Right renal pelvis (tissue), 4 donors: ENCODE measurements around the gene MYL11. TPM values are rescaled to one million over a fixed set of nuclear protein-coding genes. Genes with fewer than 3 reads are reported as not detected.

Experiments
- DNase-seq, 4 donors: peaks; one replicate each; pipeline ENCODE4 v3.0.0-alpha.2; 2013; ENCODE audit warnings: low read depth in 4 of 4, low spot score in 3 of 4, missing footprints in 1 of 4
- polyA plus RNA-seq, 4 donors: library from polyadenylated mRNA; unstranded; fragments of 120-200 nt; gene quantifications; one replicate each; pipeline ENCODE4 v1.2.1, GENCODE V29; 2013; ENCODE audit not compliant: insufficient read length in 4 of 4

Gene MYL11
- polyA plus RNA-seq, 4 donors = 1.1 to 1.8 (median 1.4) TPM

GRCh38 chr16:30369938-30370455 lies 4.6 kb upstream of the MYL11 start:
- DNase-seq = peak in 1 of 4 donors; percentile 46

- peak; percentile 97 to 100 (median 100) for DNase-seq
These were observed 4.0 kb upstream of the MYL11 start, which contains the start of gene TBC1D10B for GRCh38 chr16:30370456-30371247. TSS of gene TBC1D10B (minus strand) at chr16:30370494. CDS start at chr16:30370183, 311 bp downstream.

GRCh38 chr16:30371248-30371816 lies 3.3 kb upstream of the MYL11 start:
- no peak for DNase-seq

GRCh38 chr16:30372038-30372712 lies 2.4 kb upstream of the MYL11 start:
- DNase-seq = no peak

DNA sequence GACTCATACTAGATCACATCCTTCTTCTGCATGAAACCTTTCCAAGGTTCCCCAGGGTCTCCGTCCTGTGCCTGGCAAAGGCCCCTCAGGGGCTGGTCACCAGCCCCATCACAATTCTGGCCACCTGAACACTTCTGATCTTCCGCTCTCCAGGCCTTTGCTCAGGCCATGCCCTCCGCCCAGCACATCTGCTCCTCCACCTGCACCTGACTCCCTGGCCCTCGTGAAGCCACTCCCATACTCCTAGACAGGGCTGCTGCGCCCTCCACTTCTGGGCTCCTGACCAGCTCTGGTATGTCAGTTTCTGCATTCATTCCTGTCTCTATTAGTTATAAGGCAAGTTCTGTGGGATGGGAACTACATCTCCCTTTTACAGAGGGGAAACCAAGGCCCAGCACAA lies 1.9 kb upstream of the MYL11 start:
- DNase-seq = no peak

GRCh38 chr16:30375864-30376263 lies 1.3 kb downstream of the MYL11 start:
- DNase-seq = no peak

DNA sequence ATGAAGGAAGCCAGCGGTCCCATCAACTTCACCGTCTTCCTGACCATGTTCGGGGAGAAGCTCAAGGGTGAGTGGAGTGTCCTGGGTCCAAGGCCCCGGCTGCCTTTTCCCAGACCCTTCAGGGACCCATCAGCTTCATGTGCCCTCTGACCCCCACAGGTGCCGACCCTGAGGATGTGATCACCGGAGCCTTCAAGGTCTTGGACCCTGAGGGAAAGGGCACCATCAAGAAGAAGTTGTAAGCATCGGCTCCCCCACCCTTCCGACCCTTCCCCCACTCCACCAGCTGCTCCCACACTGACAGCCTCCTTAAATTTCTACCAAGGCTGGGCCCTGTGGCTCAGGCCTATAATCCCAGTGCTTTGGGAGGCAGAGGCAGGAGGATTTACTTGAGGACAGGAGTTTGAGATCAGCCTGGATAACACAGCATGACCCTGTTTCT lies 1.9 kb downstream of the MYL11 start:
- DNase-seq = no peak

DNA sequence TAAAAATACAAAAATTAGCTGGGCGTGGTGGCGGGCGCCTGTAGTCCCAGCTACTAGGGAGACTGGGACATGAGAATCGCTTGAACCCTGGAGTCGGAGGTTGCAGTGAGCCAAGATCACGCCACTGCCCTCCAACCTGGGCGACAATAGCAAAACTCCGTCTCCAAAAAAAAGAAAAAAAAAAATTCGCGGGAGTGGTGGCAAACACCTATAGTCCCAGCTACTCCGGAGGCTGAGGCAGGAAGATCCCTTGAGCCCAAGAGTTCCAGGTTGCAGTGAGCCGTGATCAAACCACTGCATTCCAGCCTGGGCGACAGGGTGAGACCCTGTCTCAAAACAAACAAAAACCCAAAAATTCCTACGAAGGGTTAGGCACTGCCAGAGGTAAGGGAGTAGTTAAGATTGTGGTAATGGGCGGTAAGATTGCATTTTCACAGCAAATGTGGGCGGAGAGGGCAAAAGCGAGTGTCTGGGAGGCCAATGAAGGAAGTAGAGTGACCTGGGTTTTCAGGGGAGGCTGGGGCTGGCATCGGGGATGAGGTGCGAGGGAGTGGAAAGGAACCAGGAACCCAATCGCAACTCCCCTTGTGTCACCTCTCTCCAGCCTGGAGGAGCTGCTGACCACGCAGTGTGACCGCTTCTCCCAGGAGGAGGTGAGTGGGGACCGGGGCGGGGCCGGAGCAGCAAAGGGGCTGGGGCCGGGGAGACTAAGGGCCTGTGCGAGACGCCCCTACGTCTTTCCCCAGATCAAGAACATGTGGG lies 2.6 kb downstream of the MYL11 start:
- no peak for DNase-seq

GRCh38 chr16:30377812-30378235 lies 3.2 kb downstream of the MYL11 start:
- DNase-seq = peak in 2 of 4 donors; percentile 80 to 81

- peak; percentile 92 to 96 (median 96) for DNase-seq
These were observed 3.9 kb downstream of the MYL11 start for GRCh38 chr16:30378236-30379157.

DNA sequence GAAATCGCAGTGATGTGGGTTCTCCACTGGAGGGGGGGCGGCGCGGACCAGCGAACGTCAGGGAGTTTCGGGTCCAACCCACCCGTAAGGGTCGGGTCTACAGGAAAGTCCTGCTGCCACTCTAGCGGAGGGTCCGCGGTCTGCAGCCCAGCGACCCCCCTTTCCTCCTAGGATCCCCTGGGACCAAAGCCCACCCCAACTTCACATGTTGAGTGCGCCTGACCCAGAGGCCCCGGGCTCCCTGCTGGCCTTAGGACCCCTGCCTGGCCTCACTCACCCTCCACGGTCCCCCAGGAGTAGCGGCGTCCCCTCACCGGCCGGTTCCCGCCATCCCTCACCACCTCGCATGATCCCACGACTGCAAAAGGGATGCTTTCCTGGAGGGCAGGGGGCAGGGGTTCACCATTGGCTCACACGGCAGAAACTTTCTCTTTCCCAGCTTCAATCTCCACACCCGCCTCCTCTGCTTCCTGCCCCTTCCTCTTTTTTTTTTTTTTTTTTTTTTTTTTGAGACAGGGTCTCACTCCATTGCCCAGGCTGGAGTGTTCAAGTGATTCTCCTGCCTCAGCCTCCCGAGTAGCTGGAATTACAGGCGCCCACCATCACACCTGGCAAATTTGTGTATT lies 4.7 kb downstream of the MYL11 start:
- no peak for DNase-seq

DNA sequence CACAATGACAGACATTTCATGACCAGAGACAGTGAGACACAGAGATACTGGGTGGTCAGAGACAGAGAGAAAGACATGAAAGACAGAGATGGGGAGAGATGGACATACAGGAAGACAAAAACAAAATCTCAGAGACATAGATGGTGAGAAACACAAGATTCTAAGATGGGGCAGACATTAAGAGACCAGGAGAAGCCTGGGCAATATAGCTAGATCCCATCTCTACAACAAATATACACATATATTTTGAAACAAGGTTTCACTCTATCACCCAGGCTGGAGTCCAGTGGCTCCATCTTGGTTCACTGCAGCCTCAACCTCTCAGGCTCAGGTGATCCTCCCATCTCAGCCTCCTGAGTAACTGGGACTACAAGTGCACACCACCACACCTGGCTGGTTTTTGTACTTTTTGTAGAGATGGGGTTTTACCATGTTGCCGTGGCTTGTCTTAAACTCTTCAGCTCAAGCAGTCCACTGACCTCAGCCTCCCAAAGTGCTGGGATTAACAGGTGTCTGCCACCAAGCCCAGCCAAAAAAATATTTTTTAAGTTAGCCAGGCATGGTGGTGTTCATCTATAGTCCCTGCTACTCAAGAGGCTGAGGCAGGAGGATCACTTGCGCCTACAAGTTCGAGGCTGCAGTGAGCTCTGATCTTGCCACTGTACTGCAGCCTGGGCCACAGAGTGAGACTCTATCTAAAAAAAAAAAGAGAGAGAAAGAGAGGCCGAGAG lies 5.6 kb downstream of the MYL11 start:
- DNase-seq = no peak

DNA sequence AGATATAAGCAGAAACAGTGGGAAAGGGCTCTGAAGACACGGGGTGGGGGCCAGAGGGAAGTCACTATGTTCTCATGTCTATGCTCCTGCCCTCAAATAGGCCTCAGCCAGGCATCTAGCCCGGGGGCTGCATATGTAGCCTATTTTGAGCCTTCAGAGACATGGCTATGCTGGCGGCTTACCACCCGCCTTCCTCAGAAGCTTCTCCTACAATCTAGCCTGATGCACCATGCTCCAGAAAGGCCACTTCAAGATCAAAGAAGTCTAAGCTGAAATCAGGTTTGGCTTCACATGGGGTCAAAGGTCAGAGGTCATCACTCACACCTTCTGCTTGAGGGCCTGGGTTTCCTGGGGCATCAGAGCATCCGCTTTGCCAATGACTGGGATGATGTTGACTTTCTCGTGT lies 6.2 kb downstream of the MYL11 start:
- no peak for DNase-seq

GRCh38 chr16:30381291-30382041 lies 6.9 kb downstream of the MYL11 start:
- DNase-seq = no peak

DNA sequence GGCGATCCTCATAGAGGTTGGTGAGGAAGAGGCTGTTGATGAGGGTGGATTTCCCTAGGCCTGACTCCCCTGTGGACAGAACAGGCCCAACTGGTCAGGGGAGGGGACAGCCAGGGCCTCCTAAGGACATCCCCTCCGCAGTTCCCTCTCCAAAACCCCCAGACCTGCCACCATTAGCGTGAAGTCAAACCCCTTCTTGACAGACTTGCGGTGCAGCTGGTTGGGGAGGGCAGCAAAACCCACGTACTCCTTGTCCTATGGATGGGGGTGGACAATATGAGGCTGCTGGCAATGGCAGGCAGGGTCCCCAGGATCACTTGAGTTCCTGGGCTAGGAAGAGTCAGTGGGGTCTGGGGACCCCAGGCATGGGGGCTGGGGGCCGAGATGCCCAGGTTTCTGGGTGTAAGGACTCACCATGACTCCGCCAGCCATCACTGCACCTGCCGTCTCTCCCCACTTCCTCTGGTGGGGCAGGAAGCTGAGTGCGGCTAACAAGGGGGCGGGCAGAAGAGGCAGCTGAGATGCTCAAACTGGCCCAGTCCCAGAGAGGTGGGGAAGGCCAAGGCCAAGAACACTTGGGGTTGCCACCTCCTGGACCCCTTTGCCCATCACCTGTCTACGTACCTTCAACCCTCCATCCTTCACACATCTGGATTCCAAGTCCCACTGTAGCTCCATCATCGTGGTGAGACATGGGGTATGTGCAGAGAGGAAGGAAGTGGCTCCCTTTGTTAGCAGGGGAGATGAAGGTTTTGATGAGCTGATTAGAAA lies 7.7 kb downstream of the MYL11 start, which contains the start of gene SEPTIN1:
Gene SEPTIN1 (minus strand): TSS at position 451 of the 771 bp plus-strand sequence. CDS start 19 bp downstream, at position 432.
- DNase-seq = no peak

- no peak for DNase-seq
These were observed 8.9 kb downstream of the MYL11 start for GRCh38 chr16:30383521-30383920.
